Psoas muscle (tissue), 8 donors: Measurements from ENCODE around the gene C6orf62. TPM values are rescaled to one million over a fixed set of nuclear protein-coding genes. Genes with fewer than 3 reads are reported as not detected.
"Not testable (repeated sequence)": the region's sequence is repeated elsewhere in the genome, so short reads cannot be mapped to it uniquely, and the experiment has no call there.

Source experiments
- ATAC-seq, 4 donors: fragments of 200-7000 bp; cut with Tn5 transposase; one replicate each; pipeline ENCODE4 v1.9.1; 2020; ENCODE audit warnings: moderate library complexity in 3 of 4, mild to moderate bottlenecking in 2 of 4
- DNase-seq, 2 donors: peaks; one replicate each; pipeline ENCODE4 v3.0.0-alpha.2; 2020
- H3K27ac ChIP-seq: fragments of 200-600 bp; one replicate; pipeline ENCODE4 v1.8.0; 2022
- H3K27me3 ChIP-seq, 3 donors: fragments of 200-600 bp in 1 of 3; one replicate each; pipeline versions ENCODE4 v1.6.1 to v1.8.0; 2013 to 2022; ENCODE audit warnings: low read length in 2 of 3, mild to moderate bottlenecking in 2 of 3, moderate library complexity in 1 of 3; ENCODE audit not compliant: insufficient read depth in 3 of 3
- H3K36me3 ChIP-seq, 2 donors: fragments of 200-600 bp in 1 of 2; one replicate each; pipeline versions ENCODE4 v1.6.1 to v1.8.0; 2013 to 2022; ENCODE audit warnings: low read depth in 1 of 2, mild to moderate bottlenecking in 1 of 2, moderate library complexity in 1 of 2; ENCODE audit not compliant: insufficient read depth in 1 of 2
- H3K4me1 ChIP-seq: fragments of 200-600 bp; one replicate; pipeline ENCODE4 v1.8.0; 2022
- H3K4me3 ChIP-seq: fragments of 200-600 bp; one replicate; pipeline ENCODE4 v1.8.0; 2022; ENCODE audit warnings: mild to moderate bottlenecking
- H3K9me3 ChIP-seq: fragments of 200-600 bp; one replicate; pipeline ENCODE4 v1.8.0; 2022
- CTCF ChIP-seq: fragments of 200-600 bp; IDR thresholded peaks from one replicate; pipeline ENCODE4 v1.8.0; 2022; ENCODE audit warnings: antibody characterized with exemption
- WGBS, 3 donors: extraction: QIAGEN DNeasy Blood & Tissue Kit; methylation state at CpG; one replicate each; pipeline versions ENCODE4 v1.1.6 to v1.1.7; 2013; 5-methylcytosine and 5-hydroxymethylcytosine counted together
- intact Hi-C, 2 donors: fragments of 100-400 bp; cut with DNase I; formaldehyde crosslinking; loops; one replicate each; pipeline versions ENCODE4 v1.11.0 to v1.14.2; 2022
- long read RNA-seq, 2 donors: library from polyadenylated mRNA; unstranded; transcript quantifications; one replicate each; pipeline ENCODE4 v2.0.0, GENCODE V29; 2021
- polyA plus RNA-seq, 3 donors: library from polyadenylated mRNA; stranded (reverse); fragments of 200-250 nt; gene quantifications; one replicate each; pipeline ENCODE4 v1.2.3, GENCODE V29; 2013
- total RNA-seq, 4 donors: library from RNA; stranded (reverse); fragmentation: NEBNext Ultra II Directional in 2 of 4; extraction: Animal tissue kit (Norgen Biotek cat#: 25700) in 2 of 4; gene quantifications; one replicate each; pipeline versions ENCODE4 v1.2.1 to v1.2.4, GENCODE V29; 2021 to 2023
- donor health status: healthy with polysubstance abuse.
- donor health status: DM: no; HTN: no; CAD: no; lungs with moderate emphysema.
- donor health status: Bipolar disorder and iron deficiency.
- donor health status: healthy.
- donor health status: DM: yes; HTN: yes; CAD: no.
- donor health status: DM: no; HTN: no; CAD: no.
- donor health status: DM: no; HTN: no; CAD: no.
- donor health status: DM: yes; HTN: yes; CAD: no.

C6orf62 gene
- total RNA-seq (10 to 100 TPM; 43.1 to 57.2 (median 47.1) TPM), polyA plus RNA-seq (10 to 100 TPM; 23.9 to 54.8 (median 35.6) TPM)
- long read RNA-seq, donor 1, full-length matches to known transcripts = 3 of 3 reads
- long read RNA-seq, donor 1, partial matches to known transcripts = 0 of 3 reads
- long read RNA-seq, donor 1, other reads (novel, unspliced or antisense) = 0 of 3 reads
- long read RNA-seq, donor 2, full-length matches to known transcripts = 13 of 16 reads
- long read RNA-seq, donor 2, partial matches to known transcripts = 0 of 16 reads
- long read RNA-seq, donor 2, other reads (novel, unspliced or antisense) = 3 of 16 reads

- H3K4me1 ChIP-seq = peaks cover 33% of the 10 kb centered on the region
- peaks cover 3 to 31% of the 10 kb centered on the region in 2 donors for H3K36me3 ChIP-seq
- DNase-seq (peak in 1 of 2 donors; percentile 58), ATAC-seq (no peak)
- no peaks in the 10 kb centered on the region for H3K9me3 ChIP-seq
- no peaks in the 10 kb centered on the region for H3K27me3 ChIP-seq
- peak within 1 kb of the TSS; percentile 100 for H3K27ac ChIP-seq
- whole genome bisulfite sequencing, 3 donors = 0 to 1% (median 1%) methylated on average over 25 of the region's 25 CpGs
- H3K4me3 ChIP-seq = peak within 1 kb of the TSS; percentile 88
- intact Hi-C loops = no loop called here
- TF ChIP-seq CTCF = no peak
Measured at GRCh38 chr6:24719125-24719971, at the start of gene C6orf62. TSS of gene C6orf62 (minus strand) at chr6:24719154. CDS start at chr6:24718668, 486 bp downstream.

GRCh38 chr6:24768361-24768760, 49.4 kb upstream of the C6orf62 start:
- ATAC-seq = no peak
- Histone ChIP-seq H3K4me1 (no peaks in the 10 kb centered on the region), H3K27ac (no peak overlapping the region), H3K27me3 (no peaks in the 10 kb centered on the region), H3K9me3 (no peaks in the 10 kb centered on the region), H3K4me3 (no peak overlapping the region), H3K36me3 (no peaks in the 10 kb centered on the region)
- WGBS, 3 donors = 91 to 93% (median 93%) methylated on average over 5 of the region's 5 CpGs
- intact Hi-C loops = loop anchor here (5.0 to 10.0 kb wide), 2 partner anchors 184 to 186 kb away; no protein-coding TSS in a partner anchor
- TF ChIP-seq CTCF = no peak
- DNase-seq = no peak

- intact Hi-C loops = loop anchor here (5.0 to 10.0 kb wide), 2 partner anchors 182 to 185 kb away; no protein-coding TSS in a partner anchor
- 56 to 64% (median 56%) methylated on average over 9 of the region's 9 CpGs for WGBS, 3 donors
Measured at GRCh38 chr6:24766680-24767462, 47.9 kb upstream of the C6orf62 start.

GRCh38 chr6:24765968-24766367, 47.0 kb upstream of the C6orf62 start:
- 90 to 93% (median 92%) methylated on average over 14 to 24 of the region's 26 CpGs for whole genome bisulfite sequencing, 3 donors
- H3K36me3 ChIP-seq, H3K27me3 ChIP-seq, H3K27ac ChIP-seq, ATAC-seq, DNase-seq, H3K9me3 ChIP-seq, H3K4me1 ChIP-seq, H3K4me3 ChIP-seq: not testable (repeated sequence)
- intact Hi-C loops = loop anchor here (5.0 to 10.0 kb wide), 2 partner anchors 181 to 184 kb away; no protein-coding TSS in a partner anchor

More at GRCh38 chr6:24766680-24767462, 47.9 kb upstream of the C6orf62 start:
- no peak for ATAC-seq
- H3K4me3 ChIP-seq = no peak overlapping the region
- peak; percentile 42 for TF ChIP-seq CTCF
- H3K4me1 ChIP-seq = no peaks in the 10 kb centered on the region
- H3K36me3 ChIP-seq = no peaks in the 10 kb centered on the region
- H3K27me3 ChIP-seq = no peaks in the 10 kb centered on the region
- no peaks in the 10 kb centered on the region for H3K9me3 ChIP-seq
- H3K27ac ChIP-seq = no peak overlapping the region
- no peak for DNase-seq

- not testable (repeated sequence) for H3K9me3 ChIP-seq, H3K27ac ChIP-seq, ATAC-seq, DNase-seq, H3K27me3 ChIP-seq, H3K4me3 ChIP-seq, H3K4me1 ChIP-seq, H3K36me3 ChIP-seq
- 87 to 91% (median 88%) methylated on average over 19 to 20 of the region's 20 CpGs for WGBS, 3 donors
- intact Hi-C loops = loop anchor here (5.0 to 10.0 kb wide), 2 partner anchors 180 to 183 kb away; no protein-coding TSS in a partner anchor
Measured at GRCh38 chr6:24764833-24765828, 46.2 kb upstream of the C6orf62 start.
